H9 (cell line): ENCODE data around the gene ARHGEF12. TPM values are rescaled to one million over a fixed set of nuclear protein-coding genes. Genes with fewer than 3 reads are reported as not detected.

Experiments
- DNase-seq: peaks from one replicate; pipeline ENCODE4 v3.0.0-alpha.2; 2017
- H2AFZ ChIP-seq: one replicate; pipeline ENCODE4 v1.6.1; 2013; ENCODE audit warnings: mild to moderate bottlenecking, low read length, control low read depth, moderate library complexity
- H2AK5ac ChIP-seq: 2 replicates; pipeline ENCODE4 v1.6.1; 2013; ENCODE audit warnings: low read length, control low read depth, mixed read lengths; ENCODE audit not compliant: insufficient read length
- H2BK120ac ChIP-seq: one replicate; pipeline ENCODE4 v1.6.1; 2013; ENCODE audit warnings: low read depth, mild to moderate bottlenecking, low read length, control low read depth, inconsistent platforms; ENCODE audit not compliant: poor library complexity, severe bottlenecking
- H2BK12ac ChIP-seq: 2 replicates; pipeline ENCODE4 v1.6.1; 2013; ENCODE audit warnings: low read length, control low read depth, mixed read lengths, low read depth; ENCODE audit not compliant: insufficient read length
- H2BK15ac ChIP-seq: 2 replicates; pipeline ENCODE4 v1.6.1; 2013; ENCODE audit warnings: low read depth, low read length, control low read depth
- H2BK20ac ChIP-seq: one replicate; pipeline ENCODE4 v1.6.1; 2013; ENCODE audit warnings: low read depth, mild to moderate bottlenecking, low read length, control low read depth, inconsistent platforms; ENCODE audit not compliant: poor library complexity, severe bottlenecking
- H2BK5ac ChIP-seq: 2 replicates; pipeline ENCODE4 v1.6.1; 2013; ENCODE audit warnings: low read length, control low read depth, mixed read lengths; ENCODE audit not compliant: insufficient read length
- H3K14ac ChIP-seq: 2 replicates; pipeline ENCODE4 v1.6.1; 2013; ENCODE audit warnings: low read length, control low read depth; ENCODE audit not compliant: insufficient read depth
- H3K18ac ChIP-seq: 2 replicates; pipeline ENCODE4 v1.6.1; 2013; ENCODE audit warnings: low read depth, mild to moderate bottlenecking, mixed read lengths, low read length, control low read depth; ENCODE audit not compliant: insufficient read length
- H3K23ac ChIP-seq: 2 replicates; pipeline ENCODE4 v1.6.1; 2013; ENCODE audit warnings: low read length, control low read depth, mixed read lengths, low read depth; ENCODE audit not compliant: insufficient read length
- H3K23me2 ChIP-seq: 2 replicates; pipeline ENCODE4 v1.6.1; 2013; ENCODE audit warnings: low read depth, mild to moderate bottlenecking, mixed read lengths, low read length, control low read depth; ENCODE audit not compliant: insufficient read length, poor library complexity, severe bottlenecking
- H3K27ac ChIP-seq: 2 replicates; pipeline ENCODE4 v1.5.1; 2013; ENCODE audit warnings: low read length, control low read depth, mixed read lengths, low read depth; ENCODE audit not compliant: insufficient read length
- H3K27me3 ChIP-seq: 2 replicates; pipeline ENCODE4 v1.6.1; 2013; ENCODE audit warnings: low read length, control low read depth, inconsistent platforms; ENCODE audit not compliant: insufficient read depth
- H3K4ac ChIP-seq: 2 replicates; pipeline ENCODE4 v1.6.1; 2013; ENCODE audit warnings: low read depth, mild to moderate bottlenecking, control low read depth, inconsistent platforms, low read length, moderate library complexity
- H3K4me1 ChIP-seq: 2 replicates; pipeline ENCODE4 v1.6.1; 2013; ENCODE audit warnings: low read length, control low read depth, inconsistent platforms; ENCODE audit not compliant: insufficient read depth
- H3K4me2 ChIP-seq: 2 replicates; pipeline ENCODE4 v1.6.1; 2013; ENCODE audit warnings: low read length, control low read depth, mixed read lengths; ENCODE audit not compliant: insufficient read length, insufficient read depth
- H3K56ac ChIP-seq: 2 replicates; pipeline ENCODE4 v1.6.1; 2013; ENCODE audit warnings: low read depth, mild to moderate bottlenecking, mixed read lengths, low read length, control low read depth; ENCODE audit not compliant: insufficient read length
- H3K79me1 ChIP-seq: 2 replicates; pipeline ENCODE4 v1.6.1; 2013; ENCODE audit warnings: low read depth, mild to moderate bottlenecking, moderate library complexity, low read length, control low read depth, inconsistent platforms; ENCODE audit not compliant: insufficient read depth, poor library complexity, severe bottlenecking
- H3K79me2 ChIP-seq: 2 replicates; pipeline ENCODE4 v1.6.1; 2013; ENCODE audit warnings: low read length, control low read depth, inconsistent platforms; ENCODE audit not compliant: insufficient read depth
- H3K9ac ChIP-seq: 2 replicates; pipeline ENCODE4 v1.6.1; 2013; ENCODE audit warnings: low read length, control low read depth, mixed read lengths; ENCODE audit not compliant: insufficient read length; ENCODE audit errors: extremely low read depth
- H3K9me3 ChIP-seq: one replicate; pipeline ENCODE4 v1.6.1; 2013; ENCODE audit warnings: low read depth, low read length, inconsistent platforms; ENCODE audit not compliant: control insufficient read depth
- H3T11ph ChIP-seq: one replicate; pipeline ENCODE4 v1.6.1; 2013; ENCODE audit warnings: mild to moderate bottlenecking, low read length, control low read depth, inconsistent platforms
- H4K20me1 ChIP-seq: one replicate; pipeline ENCODE4 v1.6.1; 2013; ENCODE audit not compliant: control insufficient read depth, insufficient read length, insufficient read depth
- H4K5ac ChIP-seq: 2 replicates; pipeline ENCODE4 v1.6.1; 2013; ENCODE audit warnings: low read depth, mild to moderate bottlenecking, mixed read lengths, low read length, control low read depth; ENCODE audit not compliant: insufficient read length
- H4K8ac ChIP-seq: replicated peaks from 2 replicates; pipeline ENCODE4 v1.6.1; 2013; ENCODE audit warnings: low read length, control low read depth, mixed read lengths, low read depth; ENCODE audit not compliant: insufficient read length
- H4K91ac ChIP-seq: 2 replicates; pipeline ENCODE4 v1.6.1; 2013; ENCODE audit warnings: low read depth, mild to moderate bottlenecking, moderate library complexity, mixed read lengths, low read length, control low read depth; ENCODE audit not compliant: insufficient read length
- H3K27ac Mint-ChIP-seq, 3 experiments: 2 replicates in 2 of 3; 3 replicates in 1 of 3; pipeline ENCODE4 v1.8.0; 2020 to 2021; ENCODE audit warnings: mixed read lengths in 3 of 3, mild to moderate bottlenecking in 1 of 3, moderate library complexity in 1 of 3
- H3K27me3 Mint-ChIP-seq: 2 replicates; pipeline ENCODE4 v1.8.0; 2021; ENCODE audit warnings: low read depth, mild to moderate bottlenecking, moderate library complexity, mixed read lengths
- H3K36me3 Mint-ChIP-seq, 3 experiments: 2 replicates in 2 of 3; 3 replicates in 1 of 3; pipeline ENCODE4 v1.8.0; 2020 to 2021; ENCODE audit warnings: low read depth in 3 of 3, mixed read lengths in 3 of 3; ENCODE audit not compliant: insufficient read depth in 1 of 3
- H3K4me1 Mint-ChIP-seq, 2 experiments: 2 replicates each; pipeline ENCODE4 v1.8.0; 2020; ENCODE audit warnings: mixed read lengths in 2 of 2
- H3K4me3 Mint-ChIP-seq, 2 experiments: 2 replicates in 1 of 2; 3 replicates in 1 of 2; pipeline ENCODE4 v1.8.0; 2020 to 2021; ENCODE audit warnings: mild to moderate bottlenecking in 2 of 2, mixed read lengths in 2 of 2, moderate library complexity in 1 of 2
- H3K9me3 Mint-ChIP-seq, 2 experiments: 2 replicates in 1 of 2; 3 replicates in 1 of 2; pipeline ENCODE4 v1.8.0; 2020; ENCODE audit warnings: mild to moderate bottlenecking in 2 of 2, mixed read lengths in 2 of 2, moderate library complexity in 1 of 2
- WGBS: extraction: QIAGEN DNeasy Blood & Tissue Kit; methylation state at CpG from one replicate; pipeline ENCODE4 v1.1.7; 2013; ENCODE audit warnings: missing lambda C conversion rate, low lambda C conversion rate, mixed read lengths; ENCODE audit not compliant: insufficient read length; ENCODE audit errors: extremely low coverage; 5-methylcytosine and 5-hydroxymethylcytosine counted together
- total RNA-seq: library from RNA; stranded (reverse); gene quantifications from 2 replicates; pipeline ENCODE4 v1.2.1, GENCODE V29; 2021
- TF ChIP-seq, protein P1 (sequence below): fragments of 200-600 bp; sonication (generic); conservative IDR thresholded peaks from 3 replicates; pipeline ENCODE4 v1.8.0; 2021; ENCODE audit warnings: antibody characterized with exemption, mild to moderate bottlenecking

The ARHGEF12 gene
- total RNA-seq, 1 experiment from 2014 or later: 27.0 TPM

DNA sequence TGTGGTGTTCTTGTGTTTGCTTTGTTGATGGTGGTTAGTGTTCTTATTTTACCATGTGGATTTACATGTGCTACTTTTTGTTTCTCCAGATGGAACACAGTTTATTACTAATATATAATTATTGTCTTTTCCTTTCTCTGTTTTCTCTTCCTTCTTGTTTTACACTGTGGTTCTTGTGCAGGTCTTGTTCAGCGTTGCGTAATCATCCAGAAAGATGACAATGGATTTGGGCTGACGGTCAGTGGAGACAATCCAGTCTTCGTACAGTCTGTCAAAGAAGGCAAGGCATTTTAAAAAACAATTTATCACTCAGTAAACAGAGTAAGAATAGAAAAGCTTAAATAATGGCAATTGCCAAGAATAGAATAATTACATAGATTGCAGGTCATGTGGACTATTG lies 84.4 kb downstream of the ARHGEF12 start:
- Histone ChIP-seq H3K79me2 (no peaks in the 10 kb centered on the region), H4K5ac (no peak overlapping the region), H3K23ac (no peak overlapping the region), H2BK120ac (no peak overlapping the region), H3K4me2 (no peak overlapping the region), H4K91ac (no peak overlapping the region), H4K20me1 (no peaks in the 10 kb centered on the region), H3T11ph (no peak overlapping the region), H3K9me3 (no peaks in the 10 kb centered on the region), H2BK15ac (no peak overlapping the region), H3K56ac (no peak overlapping the region), H3K23me2 (no peaks in the 10 kb centered on the region), H2BK20ac (no peak overlapping the region), H3K18ac (no peak overlapping the region), H3K79me1 (no peaks in the 10 kb centered on the region), H2BK5ac (no peak overlapping the region), H3K14ac (no peak overlapping the region), H3K4me1 (no peaks in the 10 kb centered on the region), H3K27ac (no peak overlapping the region), H3K4ac (no peak overlapping the region), H3K9ac (no peak overlapping the region), H2AFZ (no peak overlapping the region), H3K27me3 (no peaks in the 10 kb centered on the region), H2BK12ac (no peak overlapping the region), H2AK5ac (no peak overlapping the region), H4K8ac (no peak overlapping the region)
- Mint-ChIP-seq H3K4me1 (no peaks in the 10 kb centered on the region), H3K9me3 (no peaks in the 10 kb centered on the region), H3K27ac (no peak overlapping the region), H3K27me3 (no peaks in the 10 kb centered on the region), H3K4me3 (no peak overlapping the region), H3K36me3 (peaks cover 4 to 14% (median 5%) of the 10 kb centered on the region in 3 experiments; a peak in 5 of 7 replicates)
- DNase-seq: no peak
- TF ChIP-seq, protein P1, sequence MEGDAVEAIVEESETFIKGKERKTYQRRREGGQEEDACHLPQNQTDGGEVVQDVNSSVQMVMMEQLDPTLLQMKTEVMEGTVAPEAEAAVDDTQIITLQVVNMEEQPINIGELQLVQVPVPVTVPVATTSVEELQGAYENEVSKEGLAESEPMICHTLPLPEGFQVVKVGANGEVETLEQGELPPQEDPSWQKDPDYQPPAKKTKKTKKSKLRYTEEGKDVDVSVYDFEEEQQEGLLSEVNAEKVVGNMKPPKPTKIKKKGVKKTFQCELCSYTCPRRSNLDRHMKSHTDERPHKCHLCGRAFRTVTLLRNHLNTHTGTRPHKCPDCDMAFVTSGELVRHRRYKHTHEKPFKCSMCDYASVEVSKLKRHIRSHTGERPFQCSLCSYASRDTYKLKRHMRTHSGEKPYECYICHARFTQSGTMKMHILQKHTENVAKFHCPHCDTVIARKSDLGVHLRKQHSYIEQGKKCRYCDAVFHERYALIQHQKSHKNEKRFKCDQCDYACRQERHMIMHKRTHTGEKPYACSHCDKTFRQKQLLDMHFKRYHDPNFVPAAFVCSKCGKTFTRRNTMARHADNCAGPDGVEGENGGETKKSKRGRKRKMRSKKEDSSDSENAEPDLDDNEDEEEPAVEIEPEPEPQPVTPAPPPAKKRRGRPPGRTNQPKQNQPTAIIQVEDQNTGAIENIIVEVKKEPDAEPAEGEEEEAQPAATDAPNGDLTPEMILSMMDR: no peak
- WGBS: no CpG with 5 or more reads among the region's 4 CpGs
